Measurements from ENCODE around the gene CLDN15. TPM values are rescaled to one million over a fixed set of nuclear protein-coding genes. Genes with fewer than 3 reads are reported as not detected.

CLDN15 gene
- polyA plus RNA-seq, 3 donors, result 19.3 TPM; not detected in 2

- no peaks in the 10 kb centered on the region for H3K27me3 ChIP-seq (ENCODE audit: control insufficient read depth in 2 of 2, insufficient read depth in 2 of 2, low read length in 2 of 2)
- no peak for TF ChIP-seq CTCF (IDR thresholded peaks at IDR 0.05)
- no peak overlapping the region for H3K9ac ChIP-seq (ENCODE audit: insufficient read depth, low read length, poor library complexity, severe bottlenecking)
- Mint-ChIP-seq H3K9me3 (no peaks in the 10 kb centered on the region), H3K4me3 (no peak overlapping the region), H3K27ac (no peak overlapping the region), H3K27me3 (ENCODE audit: low read depth in 3 of 3) (peaks cover 0 to 1% (median 0%) of the 10 kb centered on the region in 3 donors), H3K4me1 (peaks cover 43% of the 10 kb centered on the region), H3K36me3 (peaks cover 18 to 33% of the 10 kb centered on the region in 2 donors)
- intact Hi-C loops (cut with micrococcal nuclease), result loop anchor here in 1 of 2 donors (10.0 kb wide), 2 partner anchors 103 to 663 kb away; partner anchors contain the start of genes FBXO24 and LRCH4
- H3K4me3 ChIP-seq (replicated peaks in 1 of 3; ENCODE audit: low read depth in 2 of 3, low read length in 3 of 3), result no peak overlapping the region
- H3K79me2 ChIP-seq (ENCODE audit: insufficient read depth, low read length), result peaks cover 79% of the 10 kb centered on the region
- peaks cover 58% of the 10 kb centered on the region for H4K20me1 ChIP-seq (ENCODE audit: insufficient read depth, low read length)
- peaks cover 5 to 23% of the 10 kb centered on the region in 2 donors for H3K36me3 ChIP-seq (replicated peaks in 1 of 2; ENCODE audit: control insufficient read depth in 1 of 2, insufficient read depth in 2 of 2, low read length in 2 of 2)
- 98% methylated on average over 5 of the region's 5 CpGs for WGBS (ENCODE audit: insufficient coverage)
- H3K27ac ChIP-seq (ENCODE audit: low read depth in 1 of 2, low read length in 2 of 2), result no peak overlapping the region
- H3K4me1 ChIP-seq (ENCODE audit: control insufficient read depth in 1 of 2, insufficient read depth in 2 of 2, low read length in 2 of 2), result peaks cover 39 to 46% of the 10 kb centered on the region in 2 donors
- H3K9me3 ChIP-seq (replicated peaks in 1 of 2; ENCODE audit: control insufficient read depth in 1 of 2, insufficient read depth in 1 of 2, low read length in 2 of 2), result no peaks in the 10 kb centered on the region
- DNase-seq, result no peak
- H2AFZ ChIP-seq (ENCODE audit: insufficient read depth, low read depth, low read length, poor library complexity, severe bottlenecking), result no peak overlapping the region
- no peak overlapping the region for H3K4me2 ChIP-seq (replicated peaks; ENCODE audit: extremely low read depth, low read length, poor library complexity, severe bottlenecking)
These were observed 10.7 kb upstream of the CLDN15 start for GRCh38 chr7:101248276-101248675.

- Histone ChIP-seq H3K4me1 (ENCODE audit: control insufficient read depth in 1 of 2, insufficient read depth in 2 of 2, low read length in 2 of 2) (peaks cover 34 to 45% of the 10 kb centered on the region in 2 donors), H3K36me3 (replicated peaks in 1 of 2; ENCODE audit: control insufficient read depth in 1 of 2, insufficient read depth in 2 of 2, low read length in 2 of 2) (peaks cover 5 to 29% of the 10 kb centered on the region in 2 donors)
These were observed 7.6 kb upstream of the CLDN15 start for GRCh38 chr7:101245147-101245668.

More at GRCh38 chr7:101245147-101245668, 7.6 kb upstream of the CLDN15 start:
- peak overlapping the region; percentile 82 for H3K9ac ChIP-seq (ENCODE audit: insufficient read depth, low read length, poor library complexity, severe bottlenecking)
- H3K27ac ChIP-seq (ENCODE audit: low read depth in 1 of 2, low read length in 2 of 2), result peak overlapping the region; percentile 67 to 96
- intact Hi-C loops (cut with micrococcal nuclease), result loop anchor here in 1 of 2 donors (2.0 to 10.0 kb wide), 3 partner anchors 28 to 660 kb away; partner anchors contain the start of genes FBXO24, LRCH4 and PLOD3
- peaks cover 40% of the 10 kb centered on the region for H3K4me1 Mint-ChIP-seq
- TF ChIP-seq CTCF (IDR thresholded peaks at IDR 0.05), result no peak
- H3K27me3 ChIP-seq (ENCODE audit: control insufficient read depth in 2 of 2, insufficient read depth in 2 of 2, low read length in 2 of 2), result no peaks in the 10 kb centered on the region
- peaks cover 0 to under 1% (median 0%) of the 10 kb centered on the region in 3 donors for H3K27me3 Mint-ChIP-seq (ENCODE audit: low read depth in 3 of 3)
- H3K4me3 ChIP-seq (replicated peaks in 1 of 3; ENCODE audit: low read depth in 2 of 3, low read length in 3 of 3), result peak overlapping the region; percentile 68 to 97 (median 78)
- no peak for DNase-seq
- H3K27ac Mint-ChIP-seq, result peak overlapping the region; percentile 90 to 98 (median 96)
- H3K4me2 ChIP-seq (replicated peaks; ENCODE audit: extremely low read depth, low read length, poor library complexity, severe bottlenecking), result peak overlapping the region; percentile 94
- H2AFZ ChIP-seq (ENCODE audit: insufficient read depth, low read depth, low read length, poor library complexity, severe bottlenecking), result peak overlapping the region; percentile 91
- peak overlapping the region; percentile 96 to 97 for H3K4me3 Mint-ChIP-seq
- peaks cover 29 to 44% of the 10 kb centered on the region in 2 donors for H3K36me3 Mint-ChIP-seq
- H3K79me2 ChIP-seq (ENCODE audit: insufficient read depth, low read length), result peaks cover 65% of the 10 kb centered on the region
- H3K9me3 ChIP-seq (replicated peaks in 1 of 2; ENCODE audit: control insufficient read depth in 1 of 2, insufficient read depth in 1 of 2, low read length in 2 of 2), result no peaks in the 10 kb centered on the region
- peaks cover 69% of the 10 kb centered on the region for H4K20me1 ChIP-seq (ENCODE audit: insufficient read depth, low read length)
- WGBS (ENCODE audit: insufficient coverage), result 33% methylated on average over 32 of the region's 32 CpGs
- peaks cover 0 to 2% (median 0%) of the 10 kb centered on the region in 7 donors for H3K9me3 Mint-ChIP-seq

Data from CD14-positive monocyte (primary cell).